SU-DHL-6 (cell line): Measurements from ENCODE around the gene HHEX.

Source experiments
- CTCF ChIP-seq: fragments of 200-600 bp; sonication (generic); IDR thresholded peaks from one replicate; pipeline ENCODE4 v1.5.1; 2017; ENCODE audit warnings: antibody characterized with exemption, mild to moderate bottlenecking, low read length, moderate library complexity; ENCODE audit not compliant: insufficient read depth, poor library complexity, severe bottlenecking
- EZH2phosphoT487 ChIP-seq: fragments of 200-600 bp; sonication (generic), shearing (Covaris generic); conservative IDR thresholded peaks from 2 replicates; pipeline ENCODE4 v1.6.1; 2018; ENCODE audit warnings: mild to moderate bottlenecking, antibody characterized with exemption, low read length, moderate library complexity, mixed read lengths

- TF ChIP-seq CTCF (no peak), EZH2phosphoT487 (no peak)
Observed at GRCh38 chr10:92689663-92690210, at the start of gene HHEX.
